Posterior cingulate gyrus (tissue), 11 donors: Measurements from ENCODE around the gene CELA3A.
"Not testable (repeated sequence)": the region's sequence is repeated elsewhere in the genome, so short reads cannot be mapped to it uniquely, and the experiment has no call there.

Experiments used
- DNase-seq, 10 donors: peaks; one replicate each; pipeline versions ENCODE4 v3.0.0 to v3.0.0-alpha.2; 2020 to 2021; ENCODE audit warnings: mixed read lengths in 3 of 10
- intact Hi-C: fragments of 100-400 bp; cut with DNase I; formaldehyde crosslinking; loops from one replicate; pipeline ENCODE4 v1.15.1; 2023

The CELA3A gene

DNA sequence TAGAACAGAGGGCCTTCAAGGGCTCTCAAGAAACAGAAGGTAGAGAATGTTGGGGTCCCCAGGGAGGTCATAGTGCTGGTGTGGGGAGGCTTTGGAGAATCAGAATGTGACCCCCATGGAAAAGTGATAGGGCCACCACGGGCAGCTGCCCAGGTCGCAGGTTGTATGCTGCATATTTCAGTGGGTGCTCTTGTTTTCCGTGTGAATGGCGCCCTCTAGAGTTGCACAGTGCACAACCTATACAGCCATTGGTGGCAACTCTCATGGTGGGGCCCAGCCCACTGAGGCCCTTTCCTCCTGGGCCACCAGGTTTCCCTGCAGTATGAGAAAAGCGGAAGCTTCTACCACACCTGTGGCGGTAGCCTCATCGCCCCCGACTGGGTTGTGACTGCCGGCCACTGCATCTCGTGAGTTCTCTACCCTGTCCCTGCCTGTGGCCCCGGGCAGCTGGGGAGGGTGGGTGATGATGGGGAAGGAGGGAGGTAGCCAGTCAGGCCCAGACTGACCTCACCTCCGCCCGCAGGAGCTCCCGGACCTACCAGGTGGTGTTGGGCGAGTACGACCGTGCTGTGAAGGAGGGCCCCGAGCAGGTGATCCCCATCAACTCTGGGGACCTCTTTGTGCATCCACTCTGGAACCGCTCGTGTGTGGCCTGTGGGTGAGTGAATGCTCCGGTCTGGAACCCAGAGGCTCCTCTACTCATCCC is 20.8 kb upstream of the CELA3A start:
- peak in 1 of 10 donors; percentile 76 for DNase-seq
- intact Hi-C loops, result not testable (repeated sequence)

DNA sequence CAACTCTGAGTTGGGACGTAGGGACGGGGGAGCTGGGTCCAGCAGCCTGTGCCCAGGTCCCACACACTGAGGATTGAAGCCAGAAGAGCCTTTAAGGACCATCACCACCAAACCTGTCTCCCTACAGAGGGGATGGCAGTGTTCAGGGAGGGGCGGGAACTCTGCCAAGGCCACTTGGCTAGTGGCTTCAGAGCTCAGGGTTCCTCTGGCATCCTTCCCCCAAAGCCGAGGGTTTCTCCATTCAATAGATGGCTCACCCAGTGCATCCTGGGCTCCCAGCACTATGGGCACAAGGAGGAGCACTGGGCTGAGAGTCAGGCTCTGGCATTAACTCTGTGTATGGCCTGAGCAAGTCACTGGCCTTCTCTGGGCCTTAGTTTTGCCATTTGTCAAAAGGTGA is 20.2 kb upstream of the CELA3A start:
- intact Hi-C loops, result not testable (repeated sequence)
- DNase-seq, result peak in 1 of 10 donors; percentile 22

DNA sequence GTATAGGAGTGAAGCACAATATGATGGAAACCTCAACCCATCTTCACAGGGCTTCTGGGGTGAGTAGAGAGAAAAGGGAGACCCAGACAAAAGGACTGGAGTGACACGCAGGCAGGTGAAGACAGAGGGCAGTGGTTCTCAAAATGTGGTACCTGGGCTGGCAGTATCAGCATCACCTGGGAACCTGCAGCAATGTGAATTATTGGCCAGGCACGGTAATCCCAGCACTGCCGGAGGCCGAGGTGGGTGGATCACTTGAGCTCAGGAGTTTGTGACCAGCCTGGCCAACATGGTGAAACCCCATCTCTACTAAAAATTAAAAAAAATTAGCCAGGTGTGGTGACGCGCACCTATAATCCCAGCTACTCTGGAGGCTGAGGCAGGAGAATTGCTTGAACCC is 19.3 kb upstream of the CELA3A start:
- intact Hi-C loops, result not testable (repeated sequence)
- peak in 1 of 10 donors; percentile 31 for DNase-seq

DNA sequence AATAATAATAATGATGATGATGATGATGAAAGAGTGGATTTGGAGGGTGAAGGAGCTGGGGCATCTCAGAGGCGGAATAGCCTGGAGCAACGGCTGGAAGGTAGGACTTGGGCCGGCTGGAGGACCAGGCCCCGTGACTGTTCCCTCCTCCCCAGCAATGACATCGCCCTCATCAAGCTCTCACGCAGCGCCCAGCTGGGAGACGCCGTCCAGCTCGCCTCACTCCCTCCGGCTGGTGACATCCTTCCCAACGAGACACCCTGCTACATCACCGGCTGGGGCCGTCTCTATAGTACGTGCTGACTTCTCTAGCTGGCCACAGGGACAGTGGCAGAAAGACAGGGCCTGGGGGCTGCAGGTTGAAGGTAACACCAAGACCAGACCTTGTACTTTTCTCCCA is 17.9 kb upstream of the CELA3A start:
- intact Hi-C loops, result not testable (repeated sequence)
- DNase-seq, result peak in 1 of 10 donors; percentile 14

DNA sequence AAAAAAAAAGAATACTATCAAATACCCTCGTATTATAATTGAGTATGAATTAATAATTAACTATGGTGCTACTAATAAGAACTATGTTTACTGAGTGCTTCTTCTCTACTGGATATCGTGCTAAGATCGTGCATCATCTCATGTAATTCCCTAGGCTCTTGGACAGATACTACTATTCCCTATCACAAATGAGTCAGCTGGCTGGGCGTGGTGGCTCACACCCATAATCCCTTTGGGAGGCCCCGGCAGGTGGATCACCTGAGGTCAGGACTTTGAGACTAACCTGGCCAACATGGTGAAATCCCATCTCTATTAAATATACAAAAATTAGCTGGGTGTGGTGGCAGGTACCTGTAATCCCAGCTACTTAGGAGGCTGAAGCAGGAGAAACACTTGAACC is 15.6 kb upstream of the CELA3A start:
- intact Hi-C loops, DNase-seq: not testable (repeated sequence)

DNA sequence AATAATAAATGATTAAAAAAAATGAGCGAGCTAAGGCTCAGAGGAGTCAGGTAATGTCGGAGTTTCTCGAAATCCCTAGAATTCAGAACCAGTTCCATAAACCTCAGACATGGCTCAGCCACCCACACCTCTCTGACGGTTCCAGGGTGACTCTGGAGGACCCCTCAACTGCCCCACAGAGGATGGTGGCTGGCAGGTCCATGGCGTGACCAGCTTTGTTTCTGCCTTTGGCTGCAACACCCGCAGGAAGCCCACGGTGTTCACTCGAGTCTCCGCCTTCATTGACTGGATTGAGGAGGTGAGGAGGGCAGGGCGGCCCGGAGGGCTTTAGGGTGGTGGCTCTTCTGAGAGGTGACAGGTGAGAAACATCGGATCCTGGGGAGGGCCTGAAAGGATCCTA is 15.1 kb upstream of the CELA3A start:
- DNase-seq, result peak in 1 of 10 donors; percentile 25

DNA sequence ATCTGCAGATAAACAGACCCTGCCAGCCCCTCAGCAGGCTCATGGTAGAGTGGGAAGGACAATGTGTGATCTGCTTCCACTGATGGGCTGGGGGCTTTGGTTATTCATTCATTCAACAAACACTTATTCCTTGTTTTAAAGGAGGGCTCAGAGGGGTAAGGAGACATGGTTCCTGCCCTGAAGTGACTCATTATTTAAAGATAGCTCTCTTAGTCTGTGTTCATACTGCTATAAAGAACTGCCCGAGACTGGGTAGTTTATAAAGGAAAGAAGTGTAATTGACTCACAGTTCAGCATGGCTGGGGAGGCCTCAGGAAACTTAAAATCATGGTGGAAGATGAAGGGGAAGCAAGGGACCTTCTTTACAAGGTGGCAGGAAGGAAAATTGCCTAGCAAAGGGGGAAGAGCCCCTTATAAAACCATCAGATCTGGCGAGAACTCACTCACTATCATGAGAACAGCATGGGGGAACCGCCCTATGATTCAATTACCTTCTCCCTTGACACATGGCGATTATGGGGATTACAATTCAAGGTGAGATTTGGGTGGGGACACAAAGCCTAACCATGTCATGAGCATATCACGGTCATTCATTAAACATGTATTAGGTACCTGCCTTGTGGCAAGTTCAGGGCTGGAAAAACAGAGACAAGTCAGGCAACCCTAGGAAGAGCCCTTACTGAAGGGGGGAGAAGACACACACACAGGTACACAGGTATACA is 11.6 kb upstream of the CELA3A start:
- intact Hi-C loops, result not testable (repeated sequence)

More for the DNA sequence above, 15.1 kb upstream of the CELA3A start:
- intact Hi-C loops, result not testable (repeated sequence)

DNA sequence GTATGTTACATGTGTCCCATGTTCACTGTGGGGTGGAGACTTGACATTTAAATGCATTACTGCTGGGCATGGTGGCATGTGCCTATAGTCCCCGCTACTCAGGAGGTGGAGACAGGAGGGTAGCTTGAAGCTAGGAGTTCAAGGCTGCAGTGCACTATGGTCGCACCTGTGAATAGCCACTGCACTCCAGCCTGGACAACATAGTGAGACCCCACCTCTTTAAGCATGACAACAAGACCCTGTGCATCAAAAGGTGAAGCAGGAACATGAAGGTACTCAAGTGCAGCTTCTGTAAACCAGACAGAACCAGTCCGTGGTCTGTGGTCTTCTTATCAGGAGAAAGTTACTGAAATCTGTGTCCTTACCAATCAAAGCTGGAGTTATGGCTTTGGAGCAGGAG is 9.3 kb upstream of the CELA3A start:
- intact Hi-C loops, result not testable (repeated sequence)

More for the DNA sequence above, 11.6 kb upstream of the CELA3A start:
- DNase-seq, result not testable (repeated sequence)

DNA sequence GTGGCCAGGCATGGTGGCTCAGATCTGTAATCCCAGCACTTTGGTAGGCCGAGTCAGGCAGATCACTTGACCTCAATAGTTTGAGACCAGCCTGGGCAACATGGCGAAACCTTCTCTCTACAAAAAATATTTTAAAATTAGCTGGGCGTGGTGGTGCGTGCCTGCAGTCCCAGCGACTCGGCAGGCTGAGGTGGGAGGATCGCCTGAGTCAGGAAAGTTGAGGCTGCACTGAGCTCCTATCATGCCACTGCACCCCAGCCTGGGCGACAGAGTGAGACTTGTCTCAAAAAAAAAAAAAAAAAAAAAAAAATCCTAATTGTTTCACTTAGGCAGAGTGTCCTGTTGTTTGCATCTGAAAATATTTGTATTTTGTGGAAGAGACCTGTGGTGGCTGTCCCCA is 6.7 kb upstream of the CELA3A start:
- intact Hi-C loops, result not testable (repeated sequence)
- peak in 1 of 10 donors; percentile 62 for DNase-seq

More for the DNA sequence above, 9.3 kb upstream of the CELA3A start:
- peak in 1 of 10 donors; percentile 14 for DNase-seq

DNA sequence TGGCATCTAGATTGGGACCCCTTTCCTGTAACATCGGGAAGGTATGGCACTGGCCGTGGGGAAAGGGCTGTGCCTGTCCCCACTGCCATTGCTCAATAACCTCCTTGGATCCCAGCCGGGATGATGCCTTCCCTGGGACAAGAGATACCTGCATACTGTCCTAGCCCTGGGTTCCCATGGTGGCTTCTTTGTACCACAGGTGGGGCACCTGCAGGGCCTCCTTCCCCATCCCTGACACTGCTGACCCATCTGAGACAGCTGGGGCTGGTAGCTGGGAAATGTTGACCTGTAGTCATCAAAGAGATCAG is 4.8 kb upstream of the CELA3A start:
- DNase-seq, result peak in 1 of 10 donors; percentile 11
- intact Hi-C loops, result not testable (repeated sequence)

DNA sequence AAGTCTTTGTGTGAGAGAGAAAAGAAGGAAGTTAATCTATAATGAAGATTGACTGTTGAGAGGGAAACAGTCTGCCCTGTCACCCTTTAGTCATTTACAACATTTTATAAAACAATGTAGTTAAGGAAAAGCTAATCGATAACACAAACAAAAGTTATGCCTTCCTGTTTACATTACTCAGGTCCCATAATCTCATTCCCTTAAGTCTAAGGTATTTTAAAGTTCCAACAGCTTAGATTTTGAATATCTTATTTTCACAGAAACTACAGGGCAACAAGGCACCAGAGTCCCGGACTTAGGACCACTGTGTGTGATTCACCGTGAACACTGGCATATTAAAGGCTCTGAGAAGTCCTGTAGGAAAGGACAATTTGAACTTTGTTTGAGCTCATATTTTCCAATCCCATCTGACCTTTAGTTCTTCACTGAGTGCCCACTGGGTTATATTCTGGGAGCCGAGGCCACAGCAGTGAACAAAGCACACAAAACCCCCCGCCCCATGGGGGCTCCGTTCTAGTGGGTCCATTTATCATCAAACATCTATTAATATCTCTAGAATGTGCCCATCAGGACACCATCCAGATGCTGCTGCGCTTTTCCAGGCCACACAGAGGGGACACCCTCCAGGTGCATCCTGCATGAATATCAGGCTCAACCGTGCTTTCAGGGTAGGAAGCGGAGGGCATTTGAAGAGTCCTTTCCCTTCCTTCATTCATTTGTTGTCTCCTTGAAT is 3.4 kb upstream of the CELA3A start:
- peak in 1 of 10 donors; percentile 17 for DNase-seq
- intact Hi-C loops, result not testable (repeated sequence)

DNA sequence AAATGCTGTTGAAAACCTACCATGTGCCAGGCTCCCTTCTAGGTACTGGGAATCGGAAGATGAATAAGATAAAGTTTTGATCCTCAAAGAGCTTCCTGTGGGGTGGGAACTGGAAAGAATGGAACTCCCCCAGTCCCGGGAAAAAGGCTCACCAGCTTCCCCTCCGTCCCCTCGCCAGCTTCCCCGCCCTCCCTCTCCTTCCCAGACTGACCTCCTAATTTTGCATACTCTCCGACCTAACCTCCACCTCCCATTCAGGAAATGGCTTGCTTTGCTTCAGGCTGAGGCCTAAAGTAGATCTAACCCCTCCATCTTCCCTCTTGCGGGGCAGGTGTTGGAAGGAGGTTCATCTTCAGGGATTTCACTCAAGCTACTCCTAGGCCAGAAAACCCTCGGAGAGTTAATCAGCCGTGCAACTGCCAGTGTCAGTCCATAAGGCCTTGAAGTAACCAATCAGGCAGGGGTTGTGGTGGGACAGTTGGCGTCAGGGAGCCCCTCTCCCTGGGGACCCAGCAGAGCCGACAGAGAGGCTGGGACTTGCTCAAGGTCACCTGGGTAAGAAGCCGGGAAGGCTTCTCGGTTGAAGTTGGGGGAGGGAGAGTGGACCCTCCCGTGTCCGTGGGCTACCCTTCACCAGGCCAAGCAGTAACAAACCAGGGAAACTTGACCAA is 2.7 kb upstream of the CELA3A start:
- DNase-seq, intact Hi-C loops: not testable (repeated sequence)

DNA sequence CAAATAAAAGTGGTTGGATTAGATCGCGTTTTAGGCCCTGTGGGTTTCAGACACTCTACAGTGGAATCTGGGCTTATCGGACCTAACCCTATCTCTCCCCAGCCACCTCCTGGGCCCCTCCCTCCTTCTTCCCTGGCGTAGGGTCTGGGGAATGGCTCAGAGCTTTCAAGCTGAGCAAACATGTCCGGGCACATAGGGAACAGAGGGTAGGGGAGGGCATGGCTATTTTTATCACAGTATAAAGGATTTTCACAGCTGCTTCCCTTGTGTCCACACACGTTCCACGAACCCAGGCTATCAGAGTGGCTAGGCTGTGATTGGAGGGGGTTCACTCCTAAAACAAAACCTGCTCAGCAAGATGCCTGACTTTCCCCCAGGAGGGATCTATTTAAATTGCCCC is 1.8 kb upstream of the CELA3A start:
- DNase-seq, result not testable (repeated sequence)

DNA sequence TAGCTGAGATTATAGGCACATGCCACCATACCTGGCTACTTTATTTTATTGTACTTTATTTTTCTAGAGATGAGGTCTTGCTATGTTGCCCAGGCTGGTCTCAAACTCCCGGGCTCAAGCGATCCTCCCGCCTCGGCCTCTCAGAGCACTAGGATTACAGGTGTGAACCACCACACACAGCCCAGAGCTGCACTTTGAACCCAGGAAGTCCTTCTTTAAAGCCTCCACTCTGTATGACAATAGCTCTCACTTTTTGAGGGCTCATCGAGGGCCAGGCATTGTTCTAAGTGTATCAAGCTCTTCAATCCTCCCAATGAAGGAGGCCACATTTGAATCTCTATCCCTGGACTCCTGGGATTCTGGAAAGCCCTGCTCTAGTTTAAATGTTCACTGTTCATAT is 1.0 kb downstream of the CELA3A start:
- DNase-seq, result peak in 1 of 10 donors; percentile 53
- intact Hi-C loops, result not testable (repeated sequence)

More for the DNA sequence above, 1.8 kb upstream of the CELA3A start:
- intact Hi-C loops, result not testable (repeated sequence)

DNA sequence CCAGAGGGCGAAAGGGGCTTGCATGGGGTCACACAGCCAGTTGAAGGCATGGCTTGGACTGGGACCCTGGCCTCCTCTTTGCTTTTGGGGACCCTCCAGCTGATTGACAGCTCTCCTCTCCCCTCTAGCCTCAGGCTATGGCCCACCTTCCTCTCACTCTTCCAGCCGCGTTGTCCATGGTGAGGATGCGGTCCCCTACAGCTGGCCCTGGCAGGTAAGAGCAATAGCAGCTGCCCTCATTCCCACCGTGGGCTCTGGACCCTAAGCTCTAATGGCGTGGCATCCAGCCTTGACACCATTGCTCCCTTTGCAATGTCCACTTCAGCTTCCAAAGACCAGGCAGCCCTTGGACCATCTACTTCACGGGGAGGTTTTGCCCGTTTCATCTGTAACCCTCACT is 1.4 kb downstream of the CELA3A start:
- intact Hi-C loops, result not testable (repeated sequence)
- DNase-seq, result peak in 1 of 10 donors; percentile 28

DNA sequence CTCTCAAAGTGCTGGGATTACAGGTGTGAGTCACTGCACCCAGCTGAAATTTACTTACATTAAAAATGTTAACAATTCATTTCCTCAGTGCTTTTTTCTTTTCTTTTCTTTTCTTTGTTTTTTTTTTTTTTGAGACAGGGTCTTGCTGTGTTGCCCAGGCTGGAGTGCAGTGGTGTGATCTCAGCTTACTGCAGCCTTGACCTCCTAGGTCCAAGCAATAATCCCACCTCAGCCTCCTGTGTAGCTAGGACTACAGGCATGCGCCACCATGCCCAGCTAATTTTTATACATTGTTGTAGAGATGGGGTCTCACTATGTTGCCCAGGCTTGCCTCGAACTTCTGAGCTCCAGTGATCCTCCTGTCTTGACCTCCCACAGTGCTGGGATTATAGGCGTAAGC is 2.5 kb downstream of the CELA3A start:
- DNase-seq, result peak in 1 of 10 donors; percentile 8
- intact Hi-C loops, result not testable (repeated sequence)

DNA sequence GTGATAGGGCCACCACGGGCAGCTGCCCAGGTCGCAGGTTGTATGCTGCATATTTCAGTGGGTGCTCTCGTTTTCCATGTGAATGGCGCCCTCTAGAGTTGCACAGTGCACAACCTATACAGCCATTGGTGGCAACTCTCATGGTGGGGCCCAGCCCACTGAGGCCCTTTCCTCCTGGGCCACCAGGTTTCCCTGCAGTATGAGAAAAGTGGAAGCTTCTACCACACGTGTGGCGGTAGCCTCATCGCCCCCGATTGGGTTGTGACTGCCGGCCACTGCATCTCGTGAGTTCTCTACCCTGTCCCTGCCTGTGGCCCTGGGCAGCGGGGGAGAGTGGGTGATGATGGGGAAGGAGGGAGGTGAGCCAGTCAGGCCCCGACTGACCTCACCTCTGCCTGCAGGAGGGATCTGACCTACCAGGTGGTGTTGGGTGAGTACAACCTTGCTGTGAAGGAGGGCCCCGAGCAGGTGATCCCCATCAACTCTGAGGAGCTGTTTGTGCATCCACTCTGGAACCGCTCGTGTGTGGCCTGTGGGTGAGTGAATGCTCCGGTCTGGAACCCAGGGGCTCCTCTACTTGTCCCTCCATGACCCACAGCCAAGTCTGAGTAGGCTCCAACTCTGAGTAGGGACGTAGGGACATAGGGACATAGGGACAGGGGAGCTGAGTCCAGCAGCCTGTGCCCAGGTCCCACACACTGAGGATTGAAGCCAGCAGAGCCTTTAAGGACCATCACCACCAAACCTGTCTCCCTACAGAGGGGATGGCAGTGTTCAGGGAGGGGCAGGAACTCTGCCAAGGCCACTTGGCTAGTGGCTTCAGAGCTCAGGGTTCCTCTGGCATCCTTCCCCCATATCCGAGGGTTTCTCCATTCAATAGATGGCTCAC is 4.0 kb downstream of the CELA3A start:
- peak in 3 of 10 donors; percentile 29 to 83 (median 31) for DNase-seq
- intact Hi-C loops, result not testable (repeated sequence)

DNA sequence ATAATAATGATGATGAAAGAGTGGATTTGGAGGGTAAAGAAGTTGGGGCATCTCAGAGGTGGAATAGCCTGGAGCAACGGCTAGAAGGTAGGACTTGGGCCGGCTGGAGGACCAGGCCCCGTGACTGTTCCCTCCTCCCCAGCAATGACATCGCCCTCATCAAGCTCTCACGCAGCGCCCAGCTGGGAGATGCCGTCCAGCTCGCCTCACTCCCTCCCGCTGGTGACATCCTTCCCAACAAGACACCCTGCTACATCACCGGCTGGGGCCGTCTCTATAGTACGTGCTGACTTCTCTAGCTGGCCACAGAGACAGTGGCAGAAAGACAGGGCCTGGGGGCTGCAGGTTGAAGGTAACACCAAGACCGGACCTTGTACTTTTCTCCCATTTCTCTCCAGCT is 5.3 kb downstream of the CELA3A start:
- intact Hi-C loops, result not testable (repeated sequence)
- peak in 1 of 10 donors; percentile 66 for DNase-seq

DNA sequence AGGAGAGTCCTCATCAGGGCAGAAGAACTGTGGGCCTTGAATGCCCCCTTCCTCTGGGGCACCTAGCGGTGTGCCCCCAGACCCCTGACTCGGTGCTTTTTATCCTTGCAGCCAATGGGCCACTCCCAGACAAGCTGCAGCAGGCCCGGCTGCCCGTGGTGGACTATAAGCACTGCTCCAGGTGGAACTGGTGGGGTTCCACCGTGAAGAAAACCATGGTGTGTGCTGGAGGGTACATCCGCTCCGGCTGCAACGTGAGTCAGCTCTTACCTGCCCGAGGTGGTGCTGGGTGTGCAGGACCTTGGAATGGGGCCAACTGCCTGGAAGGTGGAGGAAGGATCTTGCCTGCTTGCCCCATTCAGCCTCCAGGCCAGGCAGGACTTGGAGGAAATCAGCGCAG is 5.8 kb downstream of the CELA3A start:
- intact Hi-C loops, result not testable (repeated sequence)
- DNase-seq, result peak in 1 of 10 donors; percentile 42
